Fibroblast of lung (primary cell): ENCODE results near the gene SLC22A23. TPM values are rescaled to one million over a fixed set of nuclear protein-coding genes. Genes with fewer than 3 reads are reported as not detected.

Experiments used
- DNase-seq, 2 donors: peaks; one replicate each; pipeline versions ENCODE4 v3.0.0 to v3.0.0-alpha.2; 2010; ENCODE audit warnings: low read depth in 2 of 2
- H2AFZ ChIP-seq: 2 replicates; pipeline ENCODE4 v1.5.1; 2012; ENCODE audit warnings: low read length, control low read depth, inconsistent platforms
- H3K27ac ChIP-seq: 2 replicates; pipeline ENCODE4 v1.5.1; 2011; ENCODE audit warnings: low read length, control low read depth; ENCODE audit not compliant: insufficient read depth
- H3K27me3 ChIP-seq: 2 replicates; pipeline ENCODE4 v1.5.1; 2011; ENCODE audit warnings: mild to moderate bottlenecking, low read length; ENCODE audit not compliant: control insufficient read depth, insufficient read depth
- H3K36me3 ChIP-seq: 2 replicates; pipeline ENCODE4 v1.5.1; 2011; ENCODE audit warnings: low read length; ENCODE audit not compliant: control insufficient read depth, insufficient read depth
- H3K4me1 ChIP-seq: 2 replicates; pipeline ENCODE4 v1.5.1; 2011; ENCODE audit warnings: low read length; ENCODE audit not compliant: control insufficient read depth, insufficient read depth; ENCODE audit errors: extremely low read depth
- H3K4me2 ChIP-seq: 2 replicates; pipeline ENCODE4 v1.5.1; 2011; ENCODE audit warnings: low read length, control low read depth; ENCODE audit not compliant: insufficient read depth; ENCODE audit errors: extremely low read depth
- H3K4me3 ChIP-seq, 4 experiments: fragments of 200-600 bp in 1 of 4; sonication (generic) in 1 of 4; replicated peaks in 1 of 4; 2 replicates each; pipeline ENCODE4 v1.5.1; 2011 to 2016; ENCODE audit warnings: low read length in 4 of 4, low read depth in 3 of 4, mild to moderate bottlenecking in 3 of 4, control low read depth in 2 of 4, inconsistent platforms in 1 of 4, mixed read lengths in 1 of 4; ENCODE audit not compliant: insufficient read depth in 1 of 4; ENCODE audit errors: control extremely low read depth in 1 of 4
- H3K79me2 ChIP-seq: 2 replicates; pipeline ENCODE4 v1.5.1; 2012; ENCODE audit warnings: mild to moderate bottlenecking, low read length, inconsistent platforms; ENCODE audit not compliant: control insufficient read depth, insufficient read depth
- H3K9ac ChIP-seq: 2 replicates; pipeline ENCODE4 v1.5.1; 2011; ENCODE audit warnings: mild to moderate bottlenecking, low read length, control low read depth; ENCODE audit not compliant: insufficient read depth
- H3K9me3 ChIP-seq: 2 replicates; pipeline ENCODE4 v1.5.1; 2012; ENCODE audit warnings: low read depth, low read length; ENCODE audit not compliant: control insufficient read depth, insufficient read depth
- H4K20me1 ChIP-seq: 2 replicates; pipeline ENCODE4 v1.5.1; 2011; ENCODE audit warnings: low read length; ENCODE audit not compliant: control insufficient read depth, insufficient read depth; ENCODE audit errors: extremely low read depth
- CTCF ChIP-seq, 2 donors: IDR thresholded peaks in 1 of 2; conservative IDR thresholded peaks in 1 of 2; 1 replicate in 1 of 2; 2 replicates in 1 of 2; pipeline ENCODE4 v1.5.1; 2011 to 2012; ENCODE audit warnings: low read length in 2 of 2, control low read depth in 1 of 2, inconsistent platforms in 1 of 2, low read depth in 1 of 2, mild to moderate bottlenecking in 1 of 2
- EZH2 ChIP-seq: IDR thresholded peaks from 2 replicates; pipeline ENCODE4 v1.5.1; 2012; ENCODE audit warnings: low read length, control low read depth, mild to moderate bottlenecking; ENCODE audit errors: missing control alignments
- polyA plus RNA-seq, 2 donors: library from polyadenylated mRNA; depleted of rRNA in 1 of 2; stranded (reverse) in 1 of 2; unstranded in 1 of 2; fragments of >200 nt; gene quantifications; 2 replicates each; pipeline ENCODE4 v1.2.1, GENCODE V29; 2011 to 2012; ENCODE audit warnings: missing spikeins in 1 of 2
- total RNA-seq: library from RNA; depleted of rRNA; stranded (reverse); fragments of >200 nt; gene quantifications from 2 replicates; pipeline ENCODE4 v1.2.1, GENCODE V29; 2014

SLC22A23 gene
- total and polyA plus RNA-seq, 2 donors (not counting 1 experiment from before 2014, with no cell fraction given) = 0.37 to 3.0 TPM

GRCh38 chr6:3366596-3367413 lies 90.0 kb downstream of the SLC22A23 start:
- no peak overlapping the region for H3K4me2 ChIP-seq
- no peak overlapping the region for H3K9ac ChIP-seq
- TF ChIP-seq CTCF (conservative IDR thresholded peaks at IDR 0.05 in 1 of 2, IDR thresholded peaks at IDR 0.05 in 1 of 2; ENCODE audit: low read depth in 1 of 2, low read length in 2 of 2) (no peak), EZH2 (no peak)
- DNase-seq = no peak
- H3K79me2 ChIP-seq = no peaks in the 10 kb centered on the region
- no peak overlapping the region for H3K27ac ChIP-seq
- peaks cover 8% of the 10 kb centered on the region for H3K27me3 ChIP-seq
- H3K4me3 ChIP-seq = no peak overlapping the region
- H4K20me1 ChIP-seq = peaks cover 2% of the 10 kb centered on the region
- no peaks in the 10 kb centered on the region for H3K4me1 ChIP-seq
- no peak overlapping the region for H2AFZ ChIP-seq
- no peaks in the 10 kb centered on the region for H3K36me3 ChIP-seq
- H3K9me3 ChIP-seq = no peaks in the 10 kb centered on the region

GRCh38 chr6:3364391-3364790 lies 92.5 kb downstream of the SLC22A23 start:
- no peak overlapping the region for H3K4me3 ChIP-seq
- H3K9me3 ChIP-seq = no peaks in the 10 kb centered on the region
- H4K20me1 ChIP-seq = no peaks in the 10 kb centered on the region
- no peak overlapping the region for H3K4me2 ChIP-seq
- DNase-seq = no peak
- H3K27ac ChIP-seq = no peak overlapping the region
- H3K27me3 ChIP-seq = peaks cover 8% of the 10 kb centered on the region
- no peaks in the 10 kb centered on the region for H3K4me1 ChIP-seq
- H3K79me2 ChIP-seq = no peaks in the 10 kb centered on the region
- TF ChIP-seq EZH2 (no peak), CTCF (conservative IDR thresholded peaks at IDR 0.05 in 1 of 2, IDR thresholded peaks at IDR 0.05 in 1 of 2; ENCODE audit: low read depth in 1 of 2, low read length in 2 of 2) (no peak)
- H2AFZ ChIP-seq = no peak overlapping the region
- H3K36me3 ChIP-seq = no peaks in the 10 kb centered on the region
- H3K9ac ChIP-seq = no peak overlapping the region

GRCh38 chr6:3363296-3364025 lies 93.4 kb downstream of the SLC22A23 start:
- TF ChIP-seq CTCF (conservative IDR thresholded peaks at IDR 0.05 in 1 of 2, IDR thresholded peaks at IDR 0.05 in 1 of 2; ENCODE audit: low read depth in 1 of 2, low read length in 2 of 2) = no peak
- Histone ChIP-seq H3K9me3 (no peaks in the 10 kb centered on the region), H3K4me1 (no peaks in the 10 kb centered on the region), H3K27ac (no peak overlapping the region), H3K9ac (no peak overlapping the region), H4K20me1 (no peaks in the 10 kb centered on the region), H3K4me2 (no peak overlapping the region), H3K4me3 (no peak overlapping the region), H3K36me3 (no peaks in the 10 kb centered on the region), H3K79me2 (no peaks in the 10 kb centered on the region), H3K27me3 (peaks cover 8% of the 10 kb centered on the region), H2AFZ (no peak overlapping the region)
- no peak for DNase-seq
